Measurements from ENCODE around the gene OPRL1. TPM values are rescaled to one million over a fixed set of nuclear protein-coding genes. Genes with fewer than 3 reads are reported as not detected.
A peak's percentile ranks its signal among the peaks of the same experiment; 100 is the strongest.

Gene OPRL1
- total RNA-seq, 1 experiment from 2014 or later, result 0.51 TPM

DNA sequence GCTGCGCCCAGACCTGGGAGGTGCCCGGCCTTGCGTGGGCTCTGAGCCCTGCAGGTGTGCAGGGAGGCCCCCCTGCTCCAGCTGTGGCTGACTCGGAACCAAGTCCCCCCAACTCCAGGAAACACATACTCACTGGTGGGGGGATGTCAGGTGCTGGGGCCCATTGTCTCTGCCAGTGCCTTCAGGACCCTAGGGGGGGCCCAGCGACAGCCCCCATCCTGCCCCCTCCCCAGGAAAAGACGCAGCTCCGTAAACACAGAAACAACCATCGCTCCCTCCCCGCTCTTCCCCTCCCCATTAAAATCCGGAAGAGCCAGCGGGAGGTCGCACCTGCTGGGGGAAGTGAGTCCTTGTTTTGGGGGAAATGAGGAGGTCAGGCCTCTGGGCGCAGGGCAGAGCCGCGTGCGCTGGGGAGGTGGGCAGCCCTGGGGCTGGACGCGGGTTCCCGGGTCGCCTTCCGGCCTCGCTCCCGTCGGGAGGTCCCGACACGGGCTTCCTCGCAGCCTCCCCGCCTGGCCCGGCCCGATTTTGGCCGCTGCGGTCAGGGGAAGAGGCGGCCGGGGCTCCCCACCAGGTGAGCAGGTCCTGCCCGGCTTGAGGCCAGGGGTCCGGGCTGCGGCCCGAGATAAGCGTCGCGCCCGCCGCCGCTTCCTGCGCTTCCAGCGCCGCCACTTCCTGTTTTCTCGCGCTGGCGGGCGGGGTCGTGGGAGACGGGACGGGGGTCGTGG is 37.7 kb upstream of the OPRL1 start:
- DNase-seq (ENCODE audit: low read depth), result no peak

- no peak for DNase-seq (ENCODE audit: low read depth)
Observed at GRCh38 chr20:64043768-64044167, 36.1 kb upstream of the OPRL1 start.

DNA sequence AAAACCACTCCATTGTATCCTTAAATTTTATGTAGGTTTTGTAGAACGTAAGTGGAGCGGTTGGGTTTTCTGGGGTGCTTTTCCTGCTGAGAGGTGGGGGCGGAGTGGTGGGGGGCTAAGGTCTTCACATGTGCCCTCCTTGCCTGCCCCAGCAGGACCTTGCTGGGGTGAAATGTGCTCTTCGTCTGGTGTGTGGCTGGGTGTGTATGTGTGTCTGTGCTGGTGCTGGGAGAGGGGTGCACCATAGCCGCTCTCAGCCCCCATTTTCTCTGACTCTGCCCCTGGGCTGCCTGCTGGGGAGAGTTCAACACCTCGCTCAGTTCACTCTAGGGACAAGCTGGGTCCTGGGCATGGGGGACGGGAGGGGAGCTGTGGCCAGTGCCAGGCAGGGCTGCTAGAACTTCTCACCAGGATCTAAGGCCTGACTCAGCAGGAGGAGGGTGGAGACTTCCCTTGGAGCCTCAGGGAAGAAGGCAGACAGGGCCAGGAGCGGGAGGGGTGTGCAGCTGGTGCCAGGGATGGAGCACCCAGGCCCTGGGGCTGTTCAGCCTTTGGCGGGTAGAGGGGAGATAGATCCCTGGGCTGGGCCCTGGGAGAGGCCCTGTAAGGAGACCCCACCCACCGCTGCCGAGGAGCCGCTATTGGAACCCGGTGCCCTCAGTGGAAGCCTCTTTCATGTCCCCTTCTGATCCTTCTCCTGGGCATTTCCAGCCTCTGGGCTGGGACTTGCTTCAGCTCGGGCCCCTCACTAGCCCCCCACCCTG is 35.2 kb upstream of the OPRL1 start:
- DNase-seq (ENCODE audit: low read depth), result peak; percentile 82

- DNase-seq (ENCODE audit: low read depth), result no peak
Observed at GRCh38 chr20:64045346-64046011, 34.4 kb upstream of the OPRL1 start.

- no peak for DNase-seq (ENCODE audit: low read depth)
Observed at GRCh38 chr20:64047046-64047389, 32.9 kb upstream of the OPRL1 start.

DNA sequence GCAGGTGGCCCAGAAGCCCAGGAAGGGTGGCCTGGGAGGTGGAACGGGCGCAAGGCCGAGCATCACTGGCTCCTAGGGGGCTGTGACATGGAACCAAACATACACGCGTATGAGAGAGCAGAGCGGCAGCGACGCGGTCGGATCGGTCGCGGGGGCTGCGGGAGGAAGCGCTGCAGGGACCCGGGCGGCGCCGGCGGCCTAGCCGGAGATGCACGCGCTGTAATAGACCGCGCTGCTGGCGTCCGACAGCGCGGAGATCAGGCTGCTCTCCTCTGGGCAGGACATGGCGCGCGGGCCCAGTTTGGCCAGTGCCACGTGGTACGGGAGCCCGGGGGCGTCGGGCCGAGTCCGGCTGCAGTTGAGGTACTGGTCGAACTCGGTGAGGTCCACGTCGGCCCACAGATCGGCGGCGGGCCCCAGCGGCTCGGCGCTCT is 31.9 kb upstream of the OPRL1 start:
- no peak for DNase-seq (ENCODE audit: low read depth)

DNA sequence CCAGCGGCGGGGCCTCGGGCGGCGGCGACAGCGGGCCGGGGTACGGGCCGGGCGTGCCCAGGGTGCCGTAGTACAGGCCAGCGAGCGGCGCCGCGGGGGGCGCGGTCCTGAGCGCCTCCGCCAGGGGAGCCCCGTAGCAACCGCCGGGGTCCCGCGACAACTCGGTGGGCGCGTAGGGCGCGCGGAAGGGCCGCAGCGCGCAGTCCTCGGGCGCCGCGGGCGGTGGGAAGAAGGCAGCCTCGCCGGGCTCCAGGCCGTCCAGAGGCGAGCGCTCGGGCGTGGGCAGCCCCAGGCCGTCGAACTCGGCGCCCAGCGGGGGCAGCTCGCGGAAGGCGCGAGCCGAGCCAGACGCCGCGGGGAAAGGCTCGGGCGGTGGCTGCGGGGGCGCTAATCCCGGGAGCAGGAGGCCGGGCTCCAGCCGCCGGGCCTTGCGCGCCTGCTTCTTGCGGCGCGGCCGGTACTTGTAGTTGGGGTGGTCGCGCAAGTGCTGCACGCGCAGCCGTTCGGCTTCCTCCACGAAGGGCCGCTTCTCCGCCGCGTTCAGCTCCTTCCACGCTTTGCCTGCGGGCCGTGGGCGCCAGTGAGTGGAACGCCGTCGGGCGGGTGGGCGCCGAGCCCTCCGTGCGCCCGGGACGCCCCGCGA is 31.4 kb upstream of the OPRL1 start:
- DNase-seq (ENCODE audit: low read depth), result no peak

GRCh38 chr20:64049060-64049877 is 30.6 kb upstream of the OPRL1 start, which contains the start of gene SOX18:
SOX18 (minus strand) TSS chr20:64049639; CDS start chr20:64049516, 123 bp downstream.
- peak; percentile 69 for DNase-seq (ENCODE audit: low read depth)

GRCh38 chr20:64049878-64050260 is 30.0 kb upstream of the OPRL1 start:
- no peak for DNase-seq (ENCODE audit: low read depth)

- no peak for DNase-seq (ENCODE audit: low read depth)
Observed at GRCh38 chr20:64050261-64051032, 29.4 kb upstream of the OPRL1 start.

GRCh38 chr20:64051033-64051452 is 28.8 kb upstream of the OPRL1 start:
- DNase-seq (ENCODE audit: low read depth), result no peak

DNA sequence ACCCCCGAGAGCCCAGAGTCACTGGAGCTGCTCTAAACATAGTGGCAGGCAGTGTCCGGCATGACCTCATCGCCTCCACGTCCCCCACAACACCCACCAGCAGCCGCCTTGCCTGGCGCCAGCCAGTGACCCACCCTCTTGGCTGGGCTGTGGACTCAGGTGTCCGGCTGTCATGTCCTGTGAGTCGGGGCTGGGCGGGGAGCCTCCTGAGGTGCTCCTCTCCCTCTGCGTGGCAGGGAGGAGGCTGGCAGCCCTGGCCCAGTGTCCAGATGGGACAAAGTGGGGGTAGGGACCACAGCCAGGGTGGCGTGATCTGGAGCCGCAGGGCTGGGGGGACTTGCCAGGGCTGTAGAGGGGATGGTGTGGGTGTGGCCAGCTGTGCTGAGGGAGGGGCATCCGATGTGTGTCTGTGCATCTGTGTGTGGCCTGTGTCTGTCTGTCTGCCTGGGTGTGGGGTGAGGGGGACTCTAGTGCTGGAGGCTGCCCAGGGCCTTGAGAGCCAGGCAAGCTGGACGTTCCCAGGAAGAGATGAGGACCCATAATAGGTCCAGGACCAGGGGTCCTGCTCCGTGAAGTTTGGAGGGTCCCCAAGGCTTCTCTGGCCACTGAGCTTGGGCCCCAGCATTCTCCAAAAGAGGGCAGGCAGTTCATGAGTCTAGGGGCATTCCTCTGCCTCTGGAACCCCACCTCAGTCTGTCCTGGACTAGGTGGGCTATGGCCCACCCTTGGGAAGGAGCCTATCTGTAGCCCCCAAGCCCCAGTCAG is 28.1 kb upstream of the OPRL1 start:
- no peak for DNase-seq (ENCODE audit: low read depth)

- DNase-seq (ENCODE audit: low read depth), result no peak
Observed at GRCh38 chr20:64052326-64052722, 27.6 kb upstream of the OPRL1 start.

DNA sequence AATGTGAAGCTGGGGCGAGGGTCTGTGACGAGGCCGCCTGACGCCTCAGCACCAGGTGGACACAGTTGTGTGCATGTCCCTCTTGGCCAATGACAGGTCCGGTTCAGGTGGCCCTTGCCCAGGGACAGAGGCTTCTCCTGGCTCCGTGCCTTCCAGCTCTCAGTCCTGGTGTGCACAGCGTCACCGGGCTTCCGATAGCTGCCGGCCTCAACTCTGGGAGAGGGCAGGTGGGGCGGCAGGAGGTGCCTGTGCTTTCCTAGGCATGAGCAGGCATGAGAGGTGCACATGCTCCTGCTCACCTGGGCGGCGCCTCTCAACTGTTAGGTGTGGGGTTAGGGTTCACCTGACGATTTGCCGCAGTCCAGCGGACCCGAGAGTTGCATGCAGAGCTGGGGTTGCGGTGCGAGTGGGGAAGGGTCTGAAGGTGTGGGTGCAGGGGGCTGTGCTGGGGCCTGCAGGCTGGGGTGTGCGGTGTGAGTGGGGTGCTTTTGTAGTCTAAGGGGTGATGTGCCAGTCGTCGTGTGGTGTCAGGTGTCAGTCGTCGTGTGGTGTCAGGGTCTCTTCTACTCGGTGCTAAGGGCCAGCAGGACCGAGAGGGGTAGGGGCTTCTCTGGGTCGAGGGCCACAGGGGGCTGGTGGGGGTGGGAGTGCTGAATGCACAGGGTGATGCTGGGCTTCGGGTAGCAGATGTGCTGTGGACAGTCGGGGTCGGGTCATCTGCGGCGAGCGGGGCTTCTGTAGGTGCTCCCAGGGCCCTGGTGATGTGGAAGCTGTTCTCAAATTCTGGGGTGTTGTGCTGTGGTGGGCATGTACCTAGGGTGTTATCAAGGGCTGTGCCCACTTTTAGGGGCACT is 26.7 kb upstream of the OPRL1 start:
- DNase-seq (ENCODE audit: low read depth), result no peak

GRCh38 chr20:64053841-64054661 is 25.8 kb upstream of the OPRL1 start:
- peak; percentile 54 for DNase-seq (ENCODE audit: low read depth)

DNA sequence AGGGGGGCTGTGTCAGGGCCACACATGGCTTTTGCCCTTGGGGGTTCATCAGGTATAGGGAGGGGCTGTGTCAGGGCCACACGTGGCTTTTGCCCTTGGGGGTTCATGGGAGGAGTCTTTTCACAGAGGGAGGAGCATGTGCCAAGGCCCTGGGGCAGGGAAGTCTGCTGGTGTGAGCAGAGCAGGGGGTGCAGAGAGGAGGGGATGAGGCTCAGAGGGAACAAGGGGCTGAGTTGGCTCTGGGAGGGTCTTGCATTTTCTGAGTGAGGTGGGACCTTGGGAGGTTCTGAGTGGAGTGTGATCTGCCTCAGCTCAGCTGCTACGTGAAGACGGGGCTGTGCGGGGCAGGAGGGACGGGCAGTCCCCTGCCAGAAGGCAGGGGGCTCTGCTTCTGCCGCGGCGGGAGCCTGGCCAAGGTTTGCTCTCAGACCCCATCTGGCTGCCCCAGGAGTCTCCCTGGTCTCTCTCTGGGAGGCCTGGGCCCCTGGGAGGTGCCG is 24.4 kb upstream of the OPRL1 start:
- DNase-seq (ENCODE audit: low read depth), result no peak

DNA sequence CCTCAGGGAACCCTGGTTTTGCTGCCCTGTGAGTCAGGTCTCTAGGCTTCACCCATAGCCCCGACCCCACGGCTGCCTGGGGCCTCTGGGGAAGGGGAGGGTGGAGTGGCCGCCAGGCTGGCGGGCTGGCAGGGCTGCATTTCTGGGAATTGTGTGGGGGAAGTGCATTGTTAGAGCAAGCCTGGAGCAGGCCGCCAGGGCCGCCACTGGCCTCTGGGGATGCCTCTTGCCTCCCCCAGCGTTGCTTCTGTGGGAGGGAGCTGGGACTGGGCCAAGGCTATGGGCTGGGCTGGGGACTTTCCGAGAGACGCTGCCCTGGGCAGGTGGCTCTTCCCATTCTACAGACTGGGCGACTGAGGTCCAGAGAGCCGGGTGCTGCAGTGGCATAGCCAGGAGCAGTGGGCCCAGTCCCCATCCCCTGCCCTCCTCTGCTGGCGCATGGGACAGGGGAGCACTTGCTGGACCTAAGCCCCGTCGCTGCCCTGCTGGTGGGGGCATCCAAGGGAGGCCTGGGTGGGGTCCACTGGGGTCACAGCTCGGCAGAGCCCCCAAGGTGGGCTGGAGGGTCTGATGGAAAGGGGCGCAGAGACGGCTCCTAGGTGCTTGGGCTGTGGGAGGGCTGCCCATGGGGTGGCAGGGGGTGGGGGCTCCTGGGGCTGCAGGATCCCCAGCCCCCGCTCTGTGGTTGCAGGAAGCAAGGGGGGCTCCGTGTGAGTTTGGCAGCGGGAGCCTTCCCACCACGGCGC is 23.8 kb upstream of the OPRL1 start:
- DNase-seq (ENCODE audit: low read depth), result peak; percentile 68

Measured in Daoy (cell line).